HG03064 (cell line): ENCODE data around the gene CYP27C1.

Source experiments
- ATAC-seq: cut with Tn5 transposase; IDR thresholded peaks from one replicate; pipeline ENCODE4 v1.9.1; 2021; ENCODE audit warnings: low read depth; ENCODE audit not compliant: unreplicated experiment

Gene CYP27C1

GRCh38 chr2:127134833-127135830 is 85.0 kb downstream of the CYP27C1 start:
- ATAC-seq, result no peak

- ATAC-seq, result no peak
These were observed 85.9 kb downstream of the CYP27C1 start for GRCh38 chr2:127134235-127134634.
